Cardiac fibroblast (primary cell): Measurements from ENCODE around the gene ANKLE1.

ENCODE experiments used
- DNase-seq, 2 donors: peaks; one replicate each; pipeline versions ENCODE4 v3.0.0 to v3.0.0-alpha.2; 2010; ENCODE audit warnings: low read depth in 2 of 2
- H3K4me3 ChIP-seq, 2 donors: replicated peaks in 1 of 2; 1 replicate in 1 of 2; 2 replicates in 1 of 2; pipeline ENCODE4 v1.5.1; 2011; ENCODE audit warnings: low read depth in 2 of 2, low read length in 2 of 2, mild to moderate bottlenecking in 2 of 2, moderate library complexity in 1 of 2
- TF ChIP-seq, protein P1 (sequence below): IDR thresholded peaks from one replicate; pipeline ENCODE4 v1.5.1; 2011; ENCODE audit warnings: low read depth, mild to moderate bottlenecking, low read length, inconsistent platforms

The ANKLE1 gene

DNA sequence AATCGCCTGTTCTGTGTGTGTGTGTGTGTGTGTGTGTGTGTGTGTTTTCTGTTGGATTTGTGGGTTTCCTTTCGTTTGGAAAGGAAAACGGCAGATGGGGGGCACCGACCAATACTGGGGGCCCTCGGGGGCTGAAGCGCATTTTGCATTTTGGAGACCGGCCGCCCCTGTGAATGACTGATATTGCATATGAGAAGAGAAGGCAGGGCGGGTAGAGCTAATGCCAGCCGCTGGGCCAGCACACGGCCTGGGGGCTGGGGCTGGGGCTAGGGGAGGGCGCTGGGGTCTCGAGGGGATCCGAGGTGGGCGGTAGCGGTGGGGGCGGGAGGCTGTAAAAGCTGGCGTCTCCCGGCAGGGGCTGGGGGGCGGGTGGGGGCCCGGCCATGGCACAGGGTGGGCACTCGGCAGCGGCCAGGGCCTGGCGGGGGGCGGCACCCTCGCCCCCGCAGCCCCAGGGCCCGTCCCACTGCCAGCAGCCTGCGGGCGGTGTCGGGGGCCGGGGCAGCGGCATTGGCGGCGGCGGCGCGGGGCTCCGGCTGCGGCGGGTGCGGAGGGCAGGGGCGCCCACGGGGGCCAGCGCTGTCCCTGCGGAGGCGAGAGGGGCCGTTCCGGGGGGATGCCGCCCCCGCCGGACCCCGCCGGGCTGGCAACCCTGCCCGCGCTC, 41.7 kb downstream of the ANKLE1 start:
- no peak for DNase-seq
- H3K4me3 ChIP-seq, result no peak overlapping the region
- TF ChIP-seq, protein P1, sequence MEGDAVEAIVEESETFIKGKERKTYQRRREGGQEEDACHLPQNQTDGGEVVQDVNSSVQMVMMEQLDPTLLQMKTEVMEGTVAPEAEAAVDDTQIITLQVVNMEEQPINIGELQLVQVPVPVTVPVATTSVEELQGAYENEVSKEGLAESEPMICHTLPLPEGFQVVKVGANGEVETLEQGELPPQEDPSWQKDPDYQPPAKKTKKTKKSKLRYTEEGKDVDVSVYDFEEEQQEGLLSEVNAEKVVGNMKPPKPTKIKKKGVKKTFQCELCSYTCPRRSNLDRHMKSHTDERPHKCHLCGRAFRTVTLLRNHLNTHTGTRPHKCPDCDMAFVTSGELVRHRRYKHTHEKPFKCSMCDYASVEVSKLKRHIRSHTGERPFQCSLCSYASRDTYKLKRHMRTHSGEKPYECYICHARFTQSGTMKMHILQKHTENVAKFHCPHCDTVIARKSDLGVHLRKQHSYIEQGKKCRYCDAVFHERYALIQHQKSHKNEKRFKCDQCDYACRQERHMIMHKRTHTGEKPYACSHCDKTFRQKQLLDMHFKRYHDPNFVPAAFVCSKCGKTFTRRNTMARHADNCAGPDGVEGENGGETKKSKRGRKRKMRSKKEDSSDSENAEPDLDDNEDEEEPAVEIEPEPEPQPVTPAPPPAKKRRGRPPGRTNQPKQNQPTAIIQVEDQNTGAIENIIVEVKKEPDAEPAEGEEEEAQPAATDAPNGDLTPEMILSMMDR, result no peak

DNA sequence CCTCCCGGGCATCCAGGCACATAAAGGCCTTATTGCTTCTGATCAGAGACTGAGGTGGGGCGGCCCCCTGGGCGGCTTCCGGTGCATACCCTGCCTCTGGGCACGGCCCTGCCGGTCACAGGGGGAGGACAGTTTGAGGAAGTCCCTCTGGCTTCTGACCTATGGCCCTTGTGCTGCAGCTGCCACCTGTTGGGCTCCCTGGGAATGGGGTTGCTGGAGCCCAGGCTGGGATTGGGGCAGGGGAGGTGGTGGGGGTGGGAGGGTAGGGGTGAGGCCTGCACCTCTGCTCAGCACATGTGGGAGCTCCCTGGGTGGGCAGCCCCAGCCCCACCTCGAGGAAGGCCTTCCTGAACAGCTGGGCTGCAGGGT, 42.2 kb downstream of the ANKLE1 start:
- TF ChIP-seq, protein P1, result no peak
- H3K4me3 ChIP-seq, result no peak overlapping the region
- DNase-seq, result no peak

DNA sequence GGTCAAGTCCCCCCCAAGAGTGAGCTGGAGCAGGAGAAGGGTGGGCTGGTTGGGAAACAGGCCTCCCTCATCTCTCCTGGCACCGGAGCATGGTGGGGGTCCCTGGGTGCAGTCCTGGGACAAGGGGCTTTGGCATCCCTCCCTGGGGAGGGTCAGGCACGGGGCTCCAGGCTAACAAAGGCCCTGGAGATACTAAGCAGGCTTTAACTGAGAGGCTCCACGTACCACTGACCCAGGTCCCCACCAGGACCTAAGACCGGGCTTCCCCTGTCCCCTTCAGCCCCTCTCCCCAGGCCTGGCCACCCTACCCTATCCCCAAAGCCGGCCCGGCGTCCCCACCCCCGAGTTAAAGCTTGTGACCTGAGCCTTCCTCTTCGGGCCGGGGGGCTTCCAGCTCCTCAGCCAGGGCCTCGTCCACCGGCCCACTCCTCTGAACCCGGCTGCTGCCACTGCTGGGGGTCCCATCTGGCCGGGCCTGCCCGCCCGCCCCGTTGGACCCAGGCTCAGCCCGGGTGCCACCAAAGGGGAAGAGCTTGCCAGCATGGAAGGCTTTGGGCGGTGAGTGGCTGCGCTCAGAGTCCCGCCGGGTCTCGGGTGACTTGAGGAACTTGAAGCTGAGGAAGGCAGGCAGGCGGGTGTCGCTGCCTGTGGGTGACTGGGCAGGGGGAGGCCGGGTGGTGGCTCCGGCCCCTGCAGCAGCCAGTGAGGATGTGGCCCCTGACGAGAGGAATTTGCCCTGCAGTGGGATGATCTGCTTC, 42.8 kb downstream of the ANKLE1 start:
- TF ChIP-seq, protein P1, result no peak
- DNase-seq, result no peak
- no peak overlapping the region for H3K4me3 ChIP-seq

DNA sequence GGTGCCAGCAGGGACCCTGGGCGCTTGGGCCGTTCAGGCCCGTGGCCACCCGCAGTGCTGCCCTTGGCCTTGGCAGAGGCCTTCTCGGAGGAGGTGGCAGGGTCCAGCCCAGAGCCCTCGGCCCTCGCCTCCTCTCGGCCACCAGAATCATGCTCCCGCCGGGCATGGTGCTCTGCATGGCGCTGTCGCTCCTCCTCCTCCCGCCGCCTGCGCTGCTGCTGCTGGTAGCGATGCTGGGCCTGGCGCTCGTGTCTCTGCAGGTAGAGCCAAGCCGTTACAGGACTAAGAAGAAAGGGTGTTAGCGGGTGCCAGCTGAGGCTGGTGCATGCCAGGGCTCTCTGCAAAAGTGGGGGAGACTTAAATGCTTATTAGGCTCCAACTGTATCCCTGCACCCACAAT, 43.4 kb downstream of the ANKLE1 start:
- DNase-seq, result no peak
- no peak overlapping the region for H3K4me3 ChIP-seq
- TF ChIP-seq, protein P1, result no peak

DNA sequence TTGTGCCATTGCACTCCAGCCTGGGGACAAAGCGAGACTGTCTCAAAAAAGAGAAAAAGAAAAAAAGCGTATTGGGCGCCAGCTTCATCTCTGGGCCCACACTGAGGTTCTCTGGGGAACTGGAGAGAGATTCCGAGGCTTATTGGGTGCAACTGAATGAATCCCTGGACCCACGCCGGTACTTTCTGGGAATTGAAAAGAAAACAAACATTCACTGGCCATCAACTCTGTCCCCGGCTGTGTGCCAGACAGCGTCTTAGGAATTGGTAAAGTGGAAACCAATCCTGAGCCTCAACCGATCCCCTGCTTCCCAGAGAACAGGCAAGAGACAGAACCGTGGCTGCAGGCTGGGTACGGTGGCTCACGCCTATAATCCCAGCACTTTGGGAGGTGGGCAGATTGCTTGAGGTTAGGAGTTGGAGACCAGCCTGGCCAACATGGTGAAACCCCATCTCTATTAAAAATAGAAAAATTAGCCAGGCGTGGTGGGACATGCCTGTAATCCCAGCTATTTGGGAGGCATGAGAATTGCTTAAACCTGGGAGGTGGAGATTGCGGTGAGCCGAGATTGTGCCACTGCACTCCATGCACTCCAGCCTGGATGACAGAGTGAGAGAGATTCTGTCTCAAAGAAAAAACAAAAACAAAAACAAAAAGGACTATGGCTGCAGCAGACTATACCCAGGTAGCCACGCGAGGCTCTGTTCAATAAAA, 44.3 kb downstream of the ANKLE1 start:
- DNase-seq, result no peak
- TF ChIP-seq, protein P1, result no peak

DNA sequence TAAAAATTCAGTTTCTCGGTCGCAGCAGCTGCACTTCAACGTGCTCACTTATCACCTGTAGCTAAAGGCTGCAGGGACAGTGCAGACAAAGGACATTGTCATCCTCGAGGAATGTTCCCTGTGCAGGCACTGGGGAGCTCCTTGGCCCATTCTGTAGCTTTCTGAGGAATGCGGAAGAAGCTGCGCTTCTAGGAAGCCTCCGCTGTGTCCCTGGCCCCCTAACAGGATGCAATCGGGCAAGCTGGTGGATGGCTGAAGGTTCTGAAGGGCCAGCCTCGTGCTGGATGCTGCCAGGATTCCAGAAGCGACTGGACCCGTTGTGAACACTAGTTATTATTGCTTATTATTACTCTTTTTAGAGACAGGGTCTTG, 44.9 kb downstream of the ANKLE1 start:
- TF ChIP-seq, protein P1, result no peak
- H3K4me3 ChIP-seq, result no peak overlapping the region
- DNase-seq, result no peak

More for the DNA sequence above, 44.3 kb downstream of the ANKLE1 start:
- H3K4me3 ChIP-seq, result no peak overlapping the region
